DOHH2 (cell line): Measurements from ENCODE around the gene OLIG2.

Experiments
- EZH2phosphoT487 ChIP-seq: fragments of 200-600 bp; sonication (generic); IDR thresholded peaks from 2 replicates; pipeline ENCODE4 v1.6.1; 2017; ENCODE audit warnings: borderline replicate concordance, mild to moderate bottlenecking, antibody characterized with exemption, low read length, moderate library complexity, mixed read lengths
- TF ChIP-seq, protein P1 (sequence below): fragments of 200-600 bp; sonication (generic); IDR thresholded peaks from one replicate; pipeline ENCODE4 v1.5.1; 2014; ENCODE audit warnings: antibody characterized with exemption, mild to moderate bottlenecking, low read depth, low read length; ENCODE audit not compliant: poor library complexity, severe bottlenecking

DNA sequence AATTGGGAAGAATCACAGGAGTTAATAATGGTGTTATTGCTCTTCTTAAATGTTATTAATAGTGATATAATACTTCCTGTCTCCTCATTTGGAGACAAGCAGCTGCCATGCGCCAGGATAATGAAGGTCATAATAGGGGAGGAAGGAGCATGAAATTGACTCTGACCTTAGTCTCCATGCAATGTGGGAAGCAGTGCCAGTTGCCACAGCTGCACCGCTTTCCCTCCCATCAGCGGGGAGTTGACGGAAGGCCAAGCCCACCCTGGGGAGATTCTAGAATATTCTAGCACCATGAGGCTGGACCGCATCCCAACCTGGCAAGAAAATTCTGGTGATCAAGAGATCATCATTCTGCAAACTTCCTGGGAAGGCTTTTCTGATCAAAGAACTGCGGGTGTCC, 33.2 kb downstream of the OLIG2 start:
- TF ChIP-seq, protein P1, sequence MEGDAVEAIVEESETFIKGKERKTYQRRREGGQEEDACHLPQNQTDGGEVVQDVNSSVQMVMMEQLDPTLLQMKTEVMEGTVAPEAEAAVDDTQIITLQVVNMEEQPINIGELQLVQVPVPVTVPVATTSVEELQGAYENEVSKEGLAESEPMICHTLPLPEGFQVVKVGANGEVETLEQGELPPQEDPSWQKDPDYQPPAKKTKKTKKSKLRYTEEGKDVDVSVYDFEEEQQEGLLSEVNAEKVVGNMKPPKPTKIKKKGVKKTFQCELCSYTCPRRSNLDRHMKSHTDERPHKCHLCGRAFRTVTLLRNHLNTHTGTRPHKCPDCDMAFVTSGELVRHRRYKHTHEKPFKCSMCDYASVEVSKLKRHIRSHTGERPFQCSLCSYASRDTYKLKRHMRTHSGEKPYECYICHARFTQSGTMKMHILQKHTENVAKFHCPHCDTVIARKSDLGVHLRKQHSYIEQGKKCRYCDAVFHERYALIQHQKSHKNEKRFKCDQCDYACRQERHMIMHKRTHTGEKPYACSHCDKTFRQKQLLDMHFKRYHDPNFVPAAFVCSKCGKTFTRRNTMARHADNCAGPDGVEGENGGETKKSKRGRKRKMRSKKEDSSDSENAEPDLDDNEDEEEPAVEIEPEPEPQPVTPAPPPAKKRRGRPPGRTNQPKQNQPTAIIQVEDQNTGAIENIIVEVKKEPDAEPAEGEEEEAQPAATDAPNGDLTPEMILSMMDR, result no peak
- TF ChIP-seq EZH2phosphoT487, result no peak
